Panc1 (cell line): ENCODE data around the gene HLCS. TPM values are rescaled to one million over a fixed set of nuclear protein-coding genes. Genes with fewer than 3 reads are reported as not detected.

Source experiments
- ATAC-seq: fragments of 200-7000 bp; cut with Tn5 transposase; 2 replicates; pipeline ENCODE4 v1.9.1; 2020; ENCODE audit warnings: mild to moderate bottlenecking, moderate library complexity
- BruUV-seq: library from RNA; stranded (reverse); fragments of 400-500 nt; replicated peaks from 2 replicates; lab custom pipeline; 2021; lab: Mats Ljungman, UMichigan
- CTCF ChIA-PET: fragments of 300-600 bp; sonication (Branson Sonifier 250); formaldehyde crosslinking; loops from one replicate; lab custom pipeline; 2022; ENCODE audit warnings: antibody characterized with exemption; lab: Charles Lee
- POLR2A ChIA-PET: fragments of 300-600 bp; sonication (Branson Sonifier 250); formaldehyde crosslinking; loops from one replicate; lab custom pipeline; 2022; ENCODE audit warnings: antibody characterized with exemption; lab: Charles Lee
- DNase-seq: peaks from one replicate; pipeline ENCODE4 v3.0.0-alpha.2; 2010; ENCODE audit warnings: low read depth, low spot score
- H3K27ac ChIP-seq: 2 replicates; pipeline ENCODE4 v1.5.1; 2011; ENCODE audit warnings: mild to moderate bottlenecking, low read length, inconsistent platforms
- H3K27me3 ChIP-seq: fragments of 200-500 bp; sonication (Bioruptor generic); 2 replicates; pipeline ENCODE4 v1.6.0; 2014; ENCODE audit warnings: low read length, inconsistent platforms; ENCODE audit not compliant: control insufficient read depth, insufficient read depth
- H3K36me3 ChIP-seq: fragments of 200-500 bp; sonication (Bioruptor generic); 2 replicates; pipeline ENCODE4 v1.5.1; 2014; ENCODE audit warnings: inconsistent platforms, mild to moderate bottlenecking, low read length, moderate library complexity; ENCODE audit not compliant: control insufficient read depth, insufficient read depth
- H3K4me1 ChIP-seq: 2 replicates; pipeline ENCODE4 v1.5.1; 2011; ENCODE audit warnings: inconsistent platforms, mild to moderate bottlenecking, low read length, moderate library complexity; ENCODE audit not compliant: control insufficient read depth, insufficient read depth
- H3K4me3 ChIP-seq, 2 experiments: 2 replicates each; pipeline ENCODE4 v1.5.1; 2011 to 2012; ENCODE audit warnings: low read depth in 2 of 2, low read length in 2 of 2, mild to moderate bottlenecking in 2 of 2, inconsistent platforms in 1 of 2, moderate library complexity in 1 of 2
- H3K9me3 ChIP-seq: fragments of 200-500 bp; sonication (Bioruptor generic); 2 replicates; pipeline ENCODE4 v1.5.1; 2014; ENCODE audit warnings: low read depth, mild to moderate bottlenecking, inconsistent platforms, low read length, moderate library complexity; ENCODE audit not compliant: control insufficient read depth, insufficient read depth
- CTCF ChIP-seq: fragments of 450-650 bp; IDR thresholded peaks from 2 replicates; pipeline ENCODE4 v1.5.1; 2017; ENCODE audit warnings: mild to moderate bottlenecking
- POLR2AphosphoS5 ChIP-seq: IDR thresholded peaks from 2 replicates; pipeline ENCODE4 v1.6.1; 2012; ENCODE audit warnings: mild to moderate bottlenecking, low read depth, low read length, moderate library complexity
- SIN3A ChIP-seq: IDR thresholded peaks from 2 replicates; pipeline ENCODE4 v1.6.1; 2012; ENCODE audit warnings: low read depth, mild to moderate bottlenecking, low read length, moderate library complexity, borderline replicate concordance; ENCODE audit not compliant: insufficient read depth
- TCF7L2 ChIP-seq: IDR thresholded peaks from 2 replicates; pipeline ENCODE4 v1.6.1; 2011; ENCODE audit warnings: mild to moderate bottlenecking, low read depth, low read length, inconsistent platforms
- in situ Hi-C: cut with HindIII; loops from 2 replicates; pipeline ENCODE4 v1.10.0; 2016; ENCODE audit warnings: low sequenced_read_pairs, low pct_unique_long_range_greater_than_20kb
- intact Hi-C: fragments of 100-400 bp; cut with micrococcal nuclease; formaldehyde crosslinking; loops from one replicate; pipeline ENCODE4 v1.10.0; 2022; ENCODE audit not compliant: unreplicated experiment
- total RNA-seq: library from RNA; stranded (reverse); gene quantifications from one replicate; pipeline ENCODE4 v1.2.1, GENCODE V29; 2021; ENCODE audit not compliant: unreplicated experiment
- TF ChIP-seq, protein P1 (sequence below), 2 experiments: IDR thresholded peaks; 2 replicates each; pipeline ENCODE4 v1.6.1; 2011 to 2012; ENCODE audit warnings: low read depth in 2 of 2, control low read depth in 1 of 2, low read length in 1 of 2, mild to moderate bottlenecking in 1 of 2, moderate library complexity in 1 of 2; ENCODE audit not compliant: insufficient read depth in 1 of 2

The HLCS gene
- total RNA-seq, 1 experiment from 2014 or later = 15.3 TPM

GRCh38 chr21:36881228-36881627 is 85.2 kb downstream of the HLCS start:
- BruUV-seq = no TSS peak
- Histone ChIP-seq H3K27me3 (no peaks in the 10 kb centered on the region), H3K4me3 (no peak overlapping the region), H3K27ac (no peak overlapping the region), H3K36me3 (no peaks in the 10 kb centered on the region), H3K9me3 (peaks cover 9% of the 10 kb centered on the region; the same call in 1 of the 2 replicates), H3K4me1 (no peaks in the 10 kb centered on the region)
- intact Hi-C loops = no loop called here
- CTCF ChIA-PET = interaction anchor here (1.4 kb wide), 1 partner anchor 27 kb away, joined by 8 read pairs; no protein-coding TSS in a partner anchor
- ATAC-seq (no peak), DNase-seq (no peak)
- in situ Hi-C loops = no loop called here
- TF ChIP-seq TCF7L2 (no peak), SIN3A (no peak), CTCF (no peak), POLR2AphosphoS5 (no peak)
- TF ChIP-seq, protein P1, sequence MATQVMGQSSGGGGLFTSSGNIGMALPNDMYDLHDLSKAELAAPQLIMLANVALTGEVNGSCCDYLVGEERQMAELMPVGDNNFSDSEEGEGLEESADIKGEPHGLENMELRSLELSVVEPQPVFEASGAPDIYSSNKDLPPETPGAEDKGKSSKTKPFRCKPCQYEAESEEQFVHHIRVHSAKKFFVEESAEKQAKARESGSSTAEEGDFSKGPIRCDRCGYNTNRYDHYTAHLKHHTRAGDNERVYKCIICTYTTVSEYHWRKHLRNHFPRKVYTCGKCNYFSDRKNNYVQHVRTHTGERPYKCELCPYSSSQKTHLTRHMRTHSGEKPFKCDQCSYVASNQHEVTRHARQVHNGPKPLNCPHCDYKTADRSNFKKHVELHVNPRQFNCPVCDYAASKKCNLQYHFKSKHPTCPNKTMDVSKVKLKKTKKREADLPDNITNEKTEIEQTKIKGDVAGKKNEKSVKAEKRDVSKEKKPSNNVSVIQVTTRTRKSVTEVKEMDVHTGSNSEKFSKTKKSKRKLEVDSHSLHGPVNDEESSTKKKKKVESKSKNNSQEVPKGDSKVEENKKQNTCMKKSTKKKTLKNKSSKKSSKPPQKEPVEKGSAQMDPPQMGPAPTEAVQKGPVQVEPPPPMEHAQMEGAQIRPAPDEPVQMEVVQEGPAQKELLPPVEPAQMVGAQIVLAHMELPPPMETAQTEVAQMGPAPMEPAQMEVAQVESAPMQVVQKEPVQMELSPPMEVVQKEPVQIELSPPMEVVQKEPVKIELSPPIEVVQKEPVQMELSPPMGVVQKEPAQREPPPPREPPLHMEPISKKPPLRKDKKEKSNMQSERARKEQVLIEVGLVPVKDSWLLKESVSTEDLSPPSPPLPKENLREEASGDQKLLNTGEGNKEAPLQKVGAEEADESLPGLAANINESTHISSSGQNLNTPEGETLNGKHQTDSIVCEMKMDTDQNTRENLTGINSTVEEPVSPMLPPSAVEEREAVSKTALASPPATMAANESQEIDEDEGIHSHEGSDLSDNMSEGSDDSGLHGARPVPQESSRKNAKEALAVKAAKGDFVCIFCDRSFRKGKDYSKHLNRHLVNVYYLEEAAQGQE (IDR thresholded peaks at IDR 0.05; ENCODE audit: insufficient read depth in 1 of 2, low read depth in 2 of 2, low read length in 1 of 2) = no peak
- POLR2A ChIA-PET = no interaction called here

DNA sequence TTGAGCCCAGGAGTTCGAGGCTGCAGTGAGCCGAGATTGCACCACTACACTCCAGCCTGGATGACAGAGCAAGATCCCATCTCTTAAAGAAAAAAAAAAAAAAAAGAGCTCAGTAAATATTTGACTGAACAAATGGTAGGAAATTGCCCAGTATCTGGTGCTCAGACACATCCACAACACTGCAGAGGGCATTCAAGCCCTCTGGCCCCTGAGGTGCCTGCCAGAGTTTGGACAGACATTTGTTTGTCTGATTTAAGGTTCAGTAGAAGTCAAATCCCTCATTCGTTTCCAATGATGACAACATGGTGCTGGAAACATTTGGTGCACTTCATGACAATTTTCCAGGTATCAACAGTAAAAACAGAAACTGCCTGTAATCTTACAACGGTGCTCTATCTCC is 86.6 kb downstream of the HLCS start:
- ATAC-seq = no peak
- BruUV-seq = no TSS peak
- POLR2A ChIA-PET = no interaction called here
- Histone ChIP-seq H3K4me3 (no peak overlapping the region), H3K4me1 (no peaks in the 10 kb centered on the region), H3K27me3 (no peaks in the 10 kb centered on the region), H3K27ac (no peak overlapping the region), H3K9me3 (peaks cover 9% of the 10 kb centered on the region; the same call in 1 of the 2 replicates), H3K36me3 (no peaks in the 10 kb centered on the region)
- TF ChIP-seq TCF7L2 (no peak), CTCF (no peak), POLR2AphosphoS5 (no peak), SIN3A (no peak)
- TF ChIP-seq, protein P1 (IDR thresholded peaks at IDR 0.05; ENCODE audit: insufficient read depth in 1 of 2, low read depth in 2 of 2, low read length in 1 of 2) = no peak
- no peak for DNase-seq
- CTCF ChIA-PET = interaction anchor here (0.7 to 1.4 kb wide), 2 partner anchors 26 to 357 kb away, joined by 6 to 8 read pairs; no protein-coding TSS in a partner anchor
- in situ Hi-C loops = no loop called here
- intact Hi-C loops = no loop called here
